HG03342 (cell line): ENCODE measurements around the gene JOSD2.
"Not testable (repeated sequence)": the region's sequence is repeated elsewhere in the genome, so short reads cannot be mapped to it uniquely, and the experiment has no call there.

ENCODE experiments used
- ATAC-seq: cut with Tn5 transposase; IDR thresholded peaks from one replicate; pipeline ENCODE4 v1.9.1; 2021; ENCODE audit warnings: mild to moderate bottlenecking, moderate library complexity; ENCODE audit not compliant: unreplicated experiment

JOSD2 gene

DNA sequence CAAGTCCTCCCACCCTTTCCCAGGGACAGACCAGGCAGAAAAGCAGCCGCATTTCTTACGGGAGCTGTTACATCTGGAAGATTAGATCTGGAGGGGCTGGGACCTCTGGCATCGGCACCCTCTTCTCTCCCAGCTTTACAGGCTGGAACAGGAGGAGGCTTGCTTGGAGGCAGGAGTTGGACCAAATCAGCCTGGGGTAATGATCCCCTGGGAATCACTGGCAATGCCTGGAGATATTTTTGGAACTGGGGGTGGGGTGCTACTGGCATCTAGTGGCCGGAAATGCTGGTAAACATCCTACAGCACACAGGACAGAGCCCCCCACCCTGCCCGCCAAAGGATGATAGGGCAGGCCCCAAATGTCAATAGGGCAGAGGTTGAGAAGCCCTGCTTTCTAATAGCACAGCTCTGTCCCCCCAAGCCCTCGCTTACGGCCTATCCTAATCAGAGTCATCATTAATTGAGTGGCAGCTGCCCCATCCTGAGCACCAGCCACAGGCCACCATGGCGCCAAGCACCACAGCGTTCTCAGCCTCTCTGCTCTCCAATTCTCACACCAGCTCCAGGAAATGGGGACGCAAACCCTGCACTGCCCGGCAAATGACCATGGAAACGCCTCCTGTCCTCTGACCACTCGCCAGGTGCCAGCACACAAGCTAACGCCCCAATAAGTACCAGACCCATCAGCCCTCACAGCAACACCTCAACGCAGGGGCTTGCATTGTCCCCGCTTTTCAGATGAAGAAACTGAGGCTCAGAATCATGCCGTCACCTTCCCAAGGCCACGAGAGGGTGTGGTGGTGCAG is 36.6 kb upstream of the JOSD2 start:
- ATAC-seq: no peak

DNA sequence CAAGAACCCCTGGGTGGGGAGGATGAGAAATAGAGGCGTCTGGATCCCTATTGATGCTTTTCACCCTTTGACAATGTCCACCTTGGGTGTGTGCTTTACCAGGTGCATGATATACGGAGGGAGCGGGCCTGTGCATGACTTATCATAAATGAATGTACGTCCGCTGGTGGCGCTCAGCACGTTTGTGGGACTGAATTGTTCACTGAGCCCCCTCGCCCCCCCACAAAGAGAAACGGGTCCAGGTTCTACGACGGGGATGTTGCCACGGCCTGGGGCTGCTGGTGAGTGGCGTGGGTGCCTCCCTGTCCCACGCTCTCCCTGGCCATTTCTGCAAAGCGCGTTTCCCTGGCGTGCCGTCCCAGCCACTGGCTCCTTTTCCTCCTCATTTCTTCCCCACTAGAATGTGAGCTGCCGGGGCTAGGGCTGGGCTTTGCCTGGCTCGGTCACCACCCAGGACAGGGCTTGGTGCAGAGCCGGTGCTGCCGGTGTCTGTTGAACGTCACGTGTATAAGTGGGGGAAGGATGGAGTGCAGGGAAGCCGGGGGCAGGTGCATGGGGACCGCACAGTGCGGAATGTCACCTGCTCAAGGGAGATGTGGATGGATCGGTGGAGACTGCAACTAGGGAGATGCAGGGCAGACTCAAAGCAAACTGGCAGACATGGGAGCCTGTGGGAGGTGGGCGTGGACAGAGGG is 35.7 kb upstream of the JOSD2 start:
- ATAC-seq: no peak

GRCh38 chr19:50542943-50543342 is 32.0 kb upstream of the JOSD2 start:
- ATAC-seq: no peak

GRCh38 chr19:50537769-50538230 is 26.8 kb upstream of the JOSD2 start:
- ATAC-seq: no peak

GRCh38 chr19:50537306-50537685 is 26.3 kb upstream of the JOSD2 start:
- ATAC-seq: no peak

DNA sequence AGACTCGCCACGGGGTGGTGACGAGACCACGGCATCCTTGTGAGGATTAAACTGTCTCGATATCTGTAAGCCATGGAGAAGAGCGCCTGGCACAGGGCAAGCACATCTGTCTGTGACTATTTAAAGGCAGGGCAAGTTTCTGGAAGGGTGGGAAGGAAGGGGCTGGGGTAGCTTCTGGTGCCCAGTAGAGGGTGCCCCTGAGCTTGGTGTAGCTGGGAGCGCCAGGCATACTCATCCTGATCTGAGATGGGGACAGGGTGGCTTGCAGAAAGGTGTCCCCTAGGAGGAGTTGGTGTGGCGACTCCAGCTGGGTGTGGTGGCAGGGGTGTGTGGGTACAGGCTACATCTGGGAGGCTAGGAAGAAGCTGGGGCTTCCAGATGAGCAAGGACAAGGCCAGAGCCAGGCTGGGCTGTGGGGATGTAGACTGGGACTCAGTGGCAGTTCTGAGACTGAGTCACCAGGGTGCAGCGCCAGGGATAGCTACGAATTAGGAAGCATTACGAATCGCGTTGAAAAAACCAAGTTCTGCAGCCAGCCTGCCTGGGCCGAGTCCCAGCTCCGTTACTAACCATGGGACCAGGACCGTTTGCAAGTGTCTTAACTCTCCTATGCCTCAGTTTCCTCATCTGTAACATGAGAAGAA is 25.8 kb upstream of the JOSD2 start:
- ATAC-seq: no peak

- no peak for ATAC-seq
Observed at GRCh38 chr19:50535672-50536187, 24.7 kb upstream of the JOSD2 start.

GRCh38 chr19:50534478-50534877 is 23.5 kb upstream of the JOSD2 start:
- no peak for ATAC-seq

DNA sequence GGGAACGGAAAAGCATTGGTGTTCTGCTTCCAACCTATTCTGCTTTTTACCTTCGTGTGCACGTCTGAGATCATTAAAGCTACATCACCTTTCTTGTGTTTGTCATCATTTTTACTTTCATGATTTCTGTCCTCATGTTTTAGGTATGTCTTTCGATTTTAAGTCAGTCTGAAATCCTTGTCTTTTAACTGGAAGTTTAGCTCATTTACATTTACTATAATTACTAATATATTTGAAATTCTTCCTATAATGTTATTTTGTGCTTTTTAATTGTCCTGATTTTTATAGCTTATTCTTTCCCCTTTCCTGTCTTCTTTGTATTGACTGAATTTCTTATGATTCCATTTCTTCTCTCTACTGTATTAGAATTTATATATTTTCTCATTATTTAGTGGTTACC is 22.0 kb upstream of the JOSD2 start:
- no peak for ATAC-seq

- no peak for ATAC-seq
Observed at GRCh38 chr19:50531171-50531612, 20.2 kb upstream of the JOSD2 start.

DNA sequence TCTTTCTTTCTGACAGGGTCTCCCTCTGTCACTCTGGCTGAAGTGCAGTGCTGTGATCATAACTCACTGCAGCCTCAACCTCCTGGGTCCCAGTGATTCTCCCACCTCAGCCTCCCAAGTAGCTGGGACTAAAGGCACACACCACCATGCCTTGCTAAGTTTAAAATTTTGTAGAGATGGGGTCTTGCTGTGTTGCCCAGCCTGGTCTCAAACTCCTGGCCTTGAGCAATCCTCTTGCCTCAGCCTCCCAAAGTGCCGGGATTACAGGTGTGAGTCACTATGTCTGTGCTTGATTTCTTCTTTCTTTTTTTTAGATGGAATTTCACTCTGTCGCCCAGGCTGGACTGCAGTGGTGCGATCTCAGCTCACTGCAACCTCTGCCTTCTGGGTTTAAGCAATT is 17.1 kb upstream of the JOSD2 start:
- not testable (repeated sequence) for ATAC-seq

DNA sequence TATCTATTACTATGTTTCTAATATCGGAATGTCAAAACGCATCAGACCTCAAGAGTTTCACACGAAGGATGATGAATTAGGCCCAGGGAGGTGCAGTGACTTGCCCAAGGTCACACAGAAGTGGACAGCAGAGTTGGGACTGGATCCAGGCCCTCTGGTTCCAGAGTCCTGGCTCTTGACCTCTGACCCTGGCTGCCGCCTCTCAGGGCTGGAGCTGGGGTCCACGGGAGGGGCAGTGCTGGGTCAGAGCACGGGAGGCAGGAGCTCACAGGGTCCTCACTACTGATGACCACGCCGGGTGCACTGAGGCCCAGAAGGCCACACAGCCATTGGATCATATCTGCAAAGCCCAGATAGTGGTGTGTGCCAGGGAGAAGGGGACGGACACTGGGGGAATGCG is 11.9 kb upstream of the JOSD2 start:
- ATAC-seq: no peak

GRCh38 chr19:50520822-50521465 is 10.0 kb upstream of the JOSD2 start:
- ATAC-seq: no peak

DNA sequence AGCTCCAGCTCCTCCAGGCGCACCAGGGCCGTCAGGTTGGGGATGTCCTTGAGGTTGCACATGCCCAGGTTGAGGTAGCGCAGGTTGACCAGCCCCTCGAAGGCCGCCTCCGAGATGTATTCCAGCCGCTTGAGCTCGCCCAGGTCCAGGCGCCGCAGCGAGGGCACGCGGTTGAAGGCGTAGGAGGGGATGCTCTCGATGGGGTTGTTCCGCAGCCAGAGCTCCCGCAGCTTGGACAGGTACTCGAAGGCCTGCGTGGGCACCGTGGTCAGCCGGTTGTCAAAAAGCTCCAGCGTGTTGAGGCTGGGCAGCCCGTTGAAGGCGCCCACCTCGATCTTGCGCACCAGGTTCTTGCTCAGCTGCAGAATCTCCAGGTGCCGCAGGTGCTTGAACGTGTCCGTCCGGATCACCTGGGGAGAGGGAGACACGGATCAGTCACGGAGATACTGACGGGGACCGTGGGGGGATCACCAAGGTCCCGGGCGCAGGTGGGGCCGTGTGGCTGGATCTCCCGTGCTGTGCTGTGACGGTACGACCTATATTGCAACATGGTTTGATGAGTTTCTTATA is 8.1 kb upstream of the JOSD2 start:
- ATAC-seq: no peak

- no peak for ATAC-seq
Observed at GRCh38 chr19:50518091-50519005, 7.4 kb upstream of the JOSD2 start.

DNA sequence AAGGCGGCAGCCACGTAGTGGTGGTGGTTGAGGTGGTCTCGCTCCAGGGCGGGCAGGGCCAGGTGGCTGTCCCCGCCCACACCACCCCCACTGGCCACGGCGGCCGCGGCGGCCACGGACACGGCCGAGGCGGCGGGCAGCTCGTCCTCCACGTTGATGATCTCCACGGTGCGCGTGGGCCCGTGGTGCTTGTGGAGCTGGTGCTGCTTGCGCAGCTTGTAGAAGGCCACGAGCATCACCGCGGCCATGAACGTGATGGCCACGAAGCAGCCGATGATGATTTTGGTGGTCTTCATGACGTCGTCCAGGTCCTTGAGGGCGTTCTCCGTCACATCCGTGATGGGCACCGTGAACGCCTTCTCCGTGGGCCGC is 6.7 kb upstream of the JOSD2 start:
- ATAC-seq: no peak

- no peak for ATAC-seq
Observed at GRCh38 chr19:50516964-50517703, 6.1 kb upstream of the JOSD2 start.

- ATAC-seq: no peak
Observed at GRCh38 chr19:50516456-50516855, 5.5 kb upstream of the JOSD2 start.

- ATAC-seq: no peak
Observed at GRCh38 chr19:50515168-50515561, 4.2 kb upstream of the JOSD2 start.
